Measurements from ENCODE around the gene IQGAP2.

The IQGAP2 gene

DNA sequence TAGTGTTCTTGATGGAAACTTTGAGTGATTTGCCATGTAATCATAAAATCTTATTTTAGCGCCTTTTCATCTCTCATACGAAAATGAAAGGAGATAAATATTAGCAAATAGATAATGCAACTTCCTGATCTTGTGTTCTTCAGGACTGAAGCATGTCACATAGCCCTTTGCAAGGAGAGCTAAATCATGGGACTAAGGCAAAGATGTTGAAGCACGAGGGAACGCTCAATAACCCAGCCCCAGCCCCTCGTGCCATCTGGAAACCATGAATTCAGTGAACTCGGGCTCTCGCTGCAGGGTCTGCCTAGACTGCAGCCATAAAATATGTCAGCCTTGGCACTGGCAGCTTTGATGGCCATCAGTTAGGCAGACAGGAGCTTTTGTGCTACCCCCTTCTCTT is 161.9 kb downstream of the IQGAP2 start:
- H3K27ac ChIP-seq = no peak overlapping the region
- no peak overlapping the region for H3K4me3 ChIP-seq (ENCODE audit: low read depth, low read length)
- no peaks in the 10 kb centered on the region for H3K9me3 ChIP-seq (ENCODE audit: control insufficient read depth, low read length)
- H3K4me2 ChIP-seq (ENCODE audit: low read length) = no peak overlapping the region
- peaks cover 12% of the 10 kb centered on the region for H3K4me1 ChIP-seq
- H3K9ac ChIP-seq = no peak overlapping the region
- no peaks in the 10 kb centered on the region for H3K36me3 ChIP-seq (ENCODE audit: control insufficient read depth, insufficient read depth, low read length)
- no peaks in the 10 kb centered on the region for H3K27me3 ChIP-seq (ENCODE audit: control insufficient read depth, insufficient read depth, low read length)
- TF ChIP-seq, protein P1, sequence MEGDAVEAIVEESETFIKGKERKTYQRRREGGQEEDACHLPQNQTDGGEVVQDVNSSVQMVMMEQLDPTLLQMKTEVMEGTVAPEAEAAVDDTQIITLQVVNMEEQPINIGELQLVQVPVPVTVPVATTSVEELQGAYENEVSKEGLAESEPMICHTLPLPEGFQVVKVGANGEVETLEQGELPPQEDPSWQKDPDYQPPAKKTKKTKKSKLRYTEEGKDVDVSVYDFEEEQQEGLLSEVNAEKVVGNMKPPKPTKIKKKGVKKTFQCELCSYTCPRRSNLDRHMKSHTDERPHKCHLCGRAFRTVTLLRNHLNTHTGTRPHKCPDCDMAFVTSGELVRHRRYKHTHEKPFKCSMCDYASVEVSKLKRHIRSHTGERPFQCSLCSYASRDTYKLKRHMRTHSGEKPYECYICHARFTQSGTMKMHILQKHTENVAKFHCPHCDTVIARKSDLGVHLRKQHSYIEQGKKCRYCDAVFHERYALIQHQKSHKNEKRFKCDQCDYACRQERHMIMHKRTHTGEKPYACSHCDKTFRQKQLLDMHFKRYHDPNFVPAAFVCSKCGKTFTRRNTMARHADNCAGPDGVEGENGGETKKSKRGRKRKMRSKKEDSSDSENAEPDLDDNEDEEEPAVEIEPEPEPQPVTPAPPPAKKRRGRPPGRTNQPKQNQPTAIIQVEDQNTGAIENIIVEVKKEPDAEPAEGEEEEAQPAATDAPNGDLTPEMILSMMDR (IDR thresholded peaks at IDR 0.05) = no peak
- no peak overlapping the region for H2AFZ ChIP-seq
- peaks cover 3% of the 10 kb centered on the region for H3K79me2 ChIP-seq

DNA sequence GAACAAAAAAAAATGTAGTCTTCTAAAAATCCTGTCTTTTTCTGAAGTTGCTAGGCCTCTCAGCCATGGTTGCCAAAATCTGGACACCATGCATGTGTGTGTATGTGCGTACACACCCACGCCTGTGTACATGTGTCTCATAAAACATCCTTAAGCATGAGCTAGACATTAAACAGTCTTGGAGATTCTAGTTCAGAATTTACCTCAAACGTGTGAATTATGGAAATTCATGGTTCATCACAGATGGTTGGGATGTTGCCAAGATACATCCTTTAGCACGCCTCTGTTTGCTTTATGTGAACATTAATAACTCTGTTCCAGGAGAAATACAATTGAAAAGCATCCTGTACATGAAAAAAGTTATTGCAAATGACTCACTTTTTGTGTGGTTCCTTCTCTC is 167.1 kb downstream of the IQGAP2 start:
- Histone ChIP-seq H3K27me3 (ENCODE audit: control insufficient read depth, insufficient read depth, low read length) (no peaks in the 10 kb centered on the region), H3K4me3 (ENCODE audit: low read depth, low read length) (no peak overlapping the region), H3K4me1 (no peaks in the 10 kb centered on the region), H3K4me2 (ENCODE audit: low read length) (no peak overlapping the region), H3K79me2 (peaks cover 3% of the 10 kb centered on the region), H3K27ac (no peak overlapping the region), H2AFZ (no peak overlapping the region), H3K9ac (no peak overlapping the region), H3K9me3 (ENCODE audit: control insufficient read depth, low read length) (no peaks in the 10 kb centered on the region), H3K36me3 (ENCODE audit: control insufficient read depth, insufficient read depth, low read length) (no peaks in the 10 kb centered on the region)
- TF ChIP-seq, protein P1 (IDR thresholded peaks at IDR 0.05) = no peak

- Histone ChIP-seq H2AFZ (no peak overlapping the region), H3K27me3 (ENCODE audit: control insufficient read depth, insufficient read depth, low read length) (no peaks in the 10 kb centered on the region), H3K36me3 (ENCODE audit: control insufficient read depth, insufficient read depth, low read length) (no peaks in the 10 kb centered on the region), H3K79me2 (no peaks in the 10 kb centered on the region), H3K4me1 (no peaks in the 10 kb centered on the region), H3K9ac (no peak overlapping the region), H3K4me3 (ENCODE audit: low read depth, low read length) (no peak overlapping the region), H3K9me3 (ENCODE audit: control insufficient read depth, low read length) (no peaks in the 10 kb centered on the region), H3K4me2 (ENCODE audit: low read length) (no peak overlapping the region), H3K27ac (no peak overlapping the region)
- TF ChIP-seq, protein P1 (IDR thresholded peaks at IDR 0.05) = no peak
Observed at GRCh38 chr5:76571559-76571958, 168.5 kb downstream of the IQGAP2 start.

GRCh38 chr5:76576450-76576849 is 173.4 kb downstream of the IQGAP2 start:
- H3K9me3 ChIP-seq (ENCODE audit: control insufficient read depth, low read length) = no peaks in the 10 kb centered on the region
- TF ChIP-seq, protein P1 (IDR thresholded peaks at IDR 0.05) = no peak
- H3K27ac ChIP-seq = no peak overlapping the region

GRCh38 chr5:76576996-76577395 is 173.9 kb downstream of the IQGAP2 start:
- Histone ChIP-seq H3K9ac (no peak overlapping the region), H3K4me3 (ENCODE audit: low read depth, low read length) (no peak overlapping the region), H3K79me2 (no peaks in the 10 kb centered on the region), H3K36me3 (ENCODE audit: control insufficient read depth, insufficient read depth, low read length) (no peaks in the 10 kb centered on the region), H3K27me3 (ENCODE audit: control insufficient read depth, insufficient read depth, low read length) (no peaks in the 10 kb centered on the region), H3K4me1 (no peaks in the 10 kb centered on the region), H3K27ac (no peak overlapping the region), H3K4me2 (ENCODE audit: low read length) (no peak overlapping the region), H3K9me3 (ENCODE audit: control insufficient read depth, low read length) (no peaks in the 10 kb centered on the region), H2AFZ (no peak overlapping the region)
- TF ChIP-seq, protein P1 (IDR thresholded peaks at IDR 0.05) = no peak

More at GRCh38 chr5:76576450-76576849, 173.4 kb downstream of the IQGAP2 start:
- no peaks in the 10 kb centered on the region for H3K79me2 ChIP-seq
- H3K27me3 ChIP-seq (ENCODE audit: control insufficient read depth, insufficient read depth, low read length) = no peaks in the 10 kb centered on the region
- no peaks in the 10 kb centered on the region for H3K4me1 ChIP-seq
- no peak overlapping the region for H3K4me2 ChIP-seq (ENCODE audit: low read length)
- no peak overlapping the region for H3K9ac ChIP-seq
- no peak overlapping the region for H2AFZ ChIP-seq
- H3K4me3 ChIP-seq (ENCODE audit: low read depth, low read length) = no peak overlapping the region
- no peaks in the 10 kb centered on the region for H3K36me3 ChIP-seq (ENCODE audit: control insufficient read depth, insufficient read depth, low read length)
